ENCODE measurements around the gene GPR25. TPM values are rescaled to one million over a fixed set of nuclear protein-coding genes. Genes with fewer than 3 reads are reported as not detected.

GPR25 gene
- total RNA-seq, 1 donor, result not detected

DNA sequence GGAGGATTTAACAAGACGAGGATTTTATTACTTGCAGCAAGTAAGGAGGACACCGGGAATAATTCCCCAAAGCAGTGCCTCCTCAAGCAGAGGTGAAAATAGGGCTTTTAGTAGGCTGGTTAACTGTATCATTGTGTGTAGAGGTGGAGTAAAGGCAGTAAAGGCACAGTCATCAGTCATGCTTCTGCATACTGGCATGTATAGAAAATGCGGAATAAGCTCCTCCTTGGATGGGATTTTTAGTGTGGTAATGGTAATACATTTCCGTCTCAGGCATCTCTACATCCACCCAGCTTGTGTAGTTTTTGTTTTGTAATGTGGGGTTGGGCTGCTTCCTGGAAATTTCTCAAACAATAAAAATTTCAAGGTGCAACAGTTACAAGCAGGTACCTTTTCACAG lies 27.4 kb upstream of the GPR25 start:
- H3K4me3 ChIP-seq (ENCODE audit: low read depth, low read length), result no peak overlapping the region
- DNase-seq (ENCODE audit: low read depth), result no peak
- TF ChIP-seq, protein P1, sequence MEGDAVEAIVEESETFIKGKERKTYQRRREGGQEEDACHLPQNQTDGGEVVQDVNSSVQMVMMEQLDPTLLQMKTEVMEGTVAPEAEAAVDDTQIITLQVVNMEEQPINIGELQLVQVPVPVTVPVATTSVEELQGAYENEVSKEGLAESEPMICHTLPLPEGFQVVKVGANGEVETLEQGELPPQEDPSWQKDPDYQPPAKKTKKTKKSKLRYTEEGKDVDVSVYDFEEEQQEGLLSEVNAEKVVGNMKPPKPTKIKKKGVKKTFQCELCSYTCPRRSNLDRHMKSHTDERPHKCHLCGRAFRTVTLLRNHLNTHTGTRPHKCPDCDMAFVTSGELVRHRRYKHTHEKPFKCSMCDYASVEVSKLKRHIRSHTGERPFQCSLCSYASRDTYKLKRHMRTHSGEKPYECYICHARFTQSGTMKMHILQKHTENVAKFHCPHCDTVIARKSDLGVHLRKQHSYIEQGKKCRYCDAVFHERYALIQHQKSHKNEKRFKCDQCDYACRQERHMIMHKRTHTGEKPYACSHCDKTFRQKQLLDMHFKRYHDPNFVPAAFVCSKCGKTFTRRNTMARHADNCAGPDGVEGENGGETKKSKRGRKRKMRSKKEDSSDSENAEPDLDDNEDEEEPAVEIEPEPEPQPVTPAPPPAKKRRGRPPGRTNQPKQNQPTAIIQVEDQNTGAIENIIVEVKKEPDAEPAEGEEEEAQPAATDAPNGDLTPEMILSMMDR (IDR thresholded peaks at IDR 0.05; ENCODE audit: insufficient read depth, low read depth, low read length), result no peak

DNA sequence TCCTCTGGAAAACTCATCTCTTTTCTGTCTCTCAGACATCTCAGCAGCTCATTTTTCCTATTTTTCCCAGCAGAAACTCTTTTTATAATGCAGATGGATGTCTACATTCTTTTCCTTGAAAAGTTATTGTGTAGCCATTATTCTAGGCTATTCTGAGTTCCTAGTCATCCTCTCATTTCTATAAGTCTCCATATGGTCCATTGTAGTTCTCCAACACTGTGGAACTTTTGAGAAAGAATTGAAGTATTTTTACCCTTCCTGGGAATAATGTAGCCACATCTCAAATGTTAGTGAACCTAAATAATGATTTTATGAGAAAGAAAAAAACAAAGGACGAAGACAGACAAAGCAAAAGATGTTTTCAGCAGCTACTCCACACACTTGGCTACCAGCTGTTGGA lies 26.4 kb upstream of the GPR25 start:
- H3K4me3 ChIP-seq (ENCODE audit: low read depth, low read length), result no peak overlapping the region
- no peak for DNase-seq (ENCODE audit: low read depth)
- TF ChIP-seq, protein P1 (IDR thresholded peaks at IDR 0.05; ENCODE audit: insufficient read depth, low read depth, low read length), result no peak

DNA sequence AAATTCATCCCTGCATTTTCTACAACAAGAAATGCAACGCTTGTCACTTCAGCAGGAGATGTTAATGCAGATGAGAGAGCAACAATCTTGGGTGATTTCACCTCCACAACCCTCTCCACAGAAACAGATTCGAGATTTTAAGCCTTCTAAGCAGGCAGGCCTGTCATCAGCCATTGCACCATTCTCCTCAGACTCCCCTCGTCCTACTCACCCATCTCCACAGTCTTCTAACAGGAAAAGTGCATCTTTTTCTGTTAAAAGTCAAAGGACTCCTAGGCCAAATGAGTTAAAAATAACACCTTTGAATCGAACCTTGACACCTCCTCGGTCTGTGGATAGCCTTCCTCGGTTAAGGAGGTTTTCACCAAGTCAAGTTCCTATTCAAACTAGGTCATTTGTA lies 23.4 kb upstream of the GPR25 start:
- no peak overlapping the region for H3K4me3 ChIP-seq (ENCODE audit: low read depth, low read length)
- no peak for DNase-seq (ENCODE audit: low read depth)
- TF ChIP-seq, protein P1 (IDR thresholded peaks at IDR 0.05; ENCODE audit: insufficient read depth, low read depth, low read length), result no peak

DNA sequence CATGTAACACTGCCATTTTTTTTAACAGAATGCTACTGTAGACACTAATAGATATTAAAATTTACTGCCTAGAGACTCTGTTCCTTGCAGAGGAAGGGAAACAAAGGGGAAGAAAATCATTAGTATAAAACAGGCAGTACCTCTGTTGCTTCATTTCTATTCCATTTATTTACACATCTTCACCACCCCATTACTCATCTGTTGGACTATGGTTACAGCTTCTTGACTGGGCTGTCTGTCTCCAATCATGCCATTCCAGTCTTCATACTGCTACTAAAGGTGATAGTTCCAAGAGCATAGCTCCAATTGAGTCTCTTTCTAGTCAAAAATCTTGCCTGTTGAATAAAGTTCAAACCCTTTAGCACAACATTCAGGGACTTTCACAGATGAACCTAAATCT lies 22.2 kb upstream of the GPR25 start:
- no peak for DNase-seq (ENCODE audit: low read depth)
- TF ChIP-seq, protein P1 (IDR thresholded peaks at IDR 0.05; ENCODE audit: insufficient read depth, low read depth, low read length), result no peak
- H3K4me3 ChIP-seq (ENCODE audit: low read depth, low read length), result no peak overlapping the region

DNA sequence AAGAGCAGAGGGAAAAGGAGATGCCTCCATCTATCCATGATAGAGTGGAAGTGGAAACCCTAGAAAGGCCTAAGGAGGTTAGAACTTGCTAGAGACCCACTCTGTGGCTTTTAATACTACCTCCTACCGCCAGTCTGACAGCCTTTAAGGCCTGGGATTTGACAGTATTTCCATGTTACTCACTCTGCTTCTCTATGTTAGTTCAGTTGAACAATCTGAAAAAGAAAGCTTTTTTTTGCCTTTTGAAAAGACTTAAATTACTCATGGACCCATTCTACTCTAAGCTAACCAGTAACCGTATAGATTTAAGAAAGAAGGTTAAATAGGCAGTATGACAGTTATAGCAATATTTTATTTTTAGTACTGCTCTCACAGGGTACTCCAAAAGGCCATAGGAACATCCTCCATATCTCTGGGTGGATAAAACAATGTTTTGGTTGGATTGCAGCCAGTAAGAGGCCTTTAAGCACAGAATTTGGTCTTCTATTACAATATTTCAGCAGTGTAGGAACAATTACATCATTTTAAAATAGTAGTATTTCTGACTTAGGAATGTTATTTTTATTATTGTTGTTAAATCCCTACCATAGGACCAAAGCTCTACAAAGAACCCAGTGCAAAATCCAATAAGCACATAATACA lies 15.9 kb upstream of the GPR25 start:
- H3K4me3 ChIP-seq (ENCODE audit: low read depth, low read length), result no peak overlapping the region
- DNase-seq (ENCODE audit: low read depth), result peak; percentile 84
- TF ChIP-seq, protein P1 (IDR thresholded peaks at IDR 0.05; ENCODE audit: insufficient read depth, low read depth, low read length), result no peak

DNA sequence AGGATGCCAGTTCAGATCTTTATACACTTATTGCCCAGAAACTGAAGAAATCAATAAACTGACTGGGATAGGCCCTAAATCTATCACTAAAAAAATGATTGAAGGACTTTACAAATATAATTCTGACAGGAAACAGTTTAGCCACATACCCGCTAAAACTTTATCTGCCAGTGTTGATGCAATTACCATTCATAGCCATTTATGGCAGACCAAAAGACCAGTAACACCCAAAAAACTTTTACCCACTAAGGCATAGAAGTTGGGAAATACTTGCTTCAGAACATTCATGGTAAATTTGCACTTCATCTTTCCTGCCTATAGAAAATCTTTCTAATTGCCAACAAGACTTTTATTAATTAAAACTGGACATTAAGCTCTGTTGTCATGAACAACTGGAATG lies 15.0 kb upstream of the GPR25 start:
- DNase-seq (ENCODE audit: low read depth), result peak; percentile 13
- H3K4me3 ChIP-seq (ENCODE audit: low read depth, low read length), result no peak overlapping the region
- TF ChIP-seq, protein P1 (IDR thresholded peaks at IDR 0.05; ENCODE audit: insufficient read depth, low read depth, low read length), result no peak

All from fibroblast of villous mesenchyme (primary cell).